ENCODE data around the gene ZBTB42. TPM values are rescaled to one million over a fixed set of nuclear protein-coding genes. Genes with fewer than 3 reads are reported as not detected.
A peak's percentile ranks its signal among the peaks of the same experiment; 100 is the strongest.

The ZBTB42 gene
- total and polyA plus RNA-seq, 2 of the 13 experiments (the other 11 are each of a cell fraction or from before 2014, with no cell fraction given), result 2.8 to 4.2 TPM

GRCh38 chr14:104826189-104826860 is 25.4 kb downstream of the ZBTB42 start (continued):
- no peak for TF ChIP-seq ZBTB26 (CRISPR knock-in tag; IDR thresholded peaks at IDR 0.05; ENCODE audit: borderline replicate concordance)
- TF ChIP-seq MYC (CRISPR knock-in tag; IDR thresholded peaks at IDR 0.05; ENCODE audit: borderline replicate concordance), result 0 out of 2 replicates have a peak, but pooled peaks have one; percentile 17
- no peak for TF ChIP-seq ZMYM4 (CRISPR knock-in tag; IDR thresholded peaks at IDR 0.05)
- no peak for TF ChIP-seq RFX3 (CRISPR knock-in tag; IDR thresholded peaks at IDR 0.05)
- no peak for TF ChIP-seq ZNF441 (CRISPR knock-in tag; IDR thresholded peaks at IDR 0.05; ENCODE audit: borderline replicate concordance)
- no peak for TF ChIP-seq TCF12 (IDR thresholded peaks at IDR 0.05)
- 0 out of 2 replicates have a peak, but pooled peaks have one; percentile 21 for TF ChIP-seq TCF12 (CRISPR knock-in tag; IDR thresholded peaks at IDR 0.05)
- 0 out of 2 replicates have a peak, but pooled peaks have one; percentile 19 for TF ChIP-seq ARNT2 (CRISPR knock-in tag; IDR thresholded peaks at IDR 0.05; ENCODE audit: low read depth)
- TF ChIP-seq ZNF263 (CRISPR knock-in tag; IDR thresholded peaks at IDR 0.05), result peak; percentile 92
- no peak for TF ChIP-seq ZNF598 (CRISPR knock-in tag; IDR thresholded peaks at IDR 0.05; ENCODE audit: borderline replicate concordance)
- TF ChIP-seq JUNB (CRISPR knock-in tag; IDR thresholded peaks at IDR 0.05; ENCODE audit: borderline replicate concordance), result no peak
- no peak for TF ChIP-seq RBM22 (optimal IDR thresholded peaks at IDR 0.05; ENCODE audit: low read length)
- no peak for TF ChIP-seq ZNF616 (CRISPR knock-in tag; IDR thresholded peaks at IDR 0.05; ENCODE audit: low read depth)
- TF ChIP-seq, protein P1, sequence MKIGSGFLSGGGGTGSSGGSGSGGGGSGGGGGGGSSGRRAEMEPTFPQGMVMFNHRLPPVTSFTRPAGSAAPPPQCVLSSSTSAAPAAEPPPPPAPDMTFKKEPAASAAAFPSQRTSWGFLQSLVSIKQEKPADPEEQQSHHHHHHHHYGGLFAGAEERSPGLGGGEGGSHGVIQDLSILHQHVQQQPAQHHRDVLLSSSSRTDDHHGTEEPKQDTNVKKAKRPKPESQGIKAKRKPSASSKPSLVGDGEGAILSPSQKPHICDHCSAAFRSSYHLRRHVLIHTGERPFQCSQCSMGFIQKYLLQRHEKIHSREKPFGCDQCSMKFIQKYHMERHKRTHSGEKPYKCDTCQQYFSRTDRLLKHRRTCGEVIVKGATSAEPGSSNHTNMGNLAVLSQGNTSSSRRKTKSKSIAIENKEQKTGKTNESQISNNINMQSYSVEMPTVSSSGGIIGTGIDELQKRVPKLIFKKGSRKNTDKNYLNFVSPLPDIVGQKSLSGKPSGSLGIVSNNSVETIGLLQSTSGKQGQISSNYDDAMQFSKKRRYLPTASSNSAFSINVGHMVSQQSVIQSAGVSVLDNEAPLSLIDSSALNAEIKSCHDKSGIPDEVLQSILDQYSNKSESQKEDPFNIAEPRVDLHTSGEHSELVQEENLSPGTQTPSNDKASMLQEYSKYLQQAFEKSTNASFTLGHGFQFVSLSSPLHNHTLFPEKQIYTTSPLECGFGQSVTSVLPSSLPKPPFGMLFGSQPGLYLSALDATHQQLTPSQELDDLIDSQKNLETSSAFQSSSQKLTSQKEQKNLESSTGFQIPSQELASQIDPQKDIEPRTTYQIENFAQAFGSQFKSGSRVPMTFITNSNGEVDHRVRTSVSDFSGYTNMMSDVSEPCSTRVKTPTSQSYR (CRISPR knock-in tag; IDR thresholded peaks at IDR 0.05; ENCODE audit: borderline replicate concordance), result no peak
- no peak for TF ChIP-seq ZNF562 (CRISPR knock-in tag; IDR thresholded peaks at IDR 0.05; ENCODE audit: borderline replicate concordance)
- TF ChIP-seq, protein P2, sequence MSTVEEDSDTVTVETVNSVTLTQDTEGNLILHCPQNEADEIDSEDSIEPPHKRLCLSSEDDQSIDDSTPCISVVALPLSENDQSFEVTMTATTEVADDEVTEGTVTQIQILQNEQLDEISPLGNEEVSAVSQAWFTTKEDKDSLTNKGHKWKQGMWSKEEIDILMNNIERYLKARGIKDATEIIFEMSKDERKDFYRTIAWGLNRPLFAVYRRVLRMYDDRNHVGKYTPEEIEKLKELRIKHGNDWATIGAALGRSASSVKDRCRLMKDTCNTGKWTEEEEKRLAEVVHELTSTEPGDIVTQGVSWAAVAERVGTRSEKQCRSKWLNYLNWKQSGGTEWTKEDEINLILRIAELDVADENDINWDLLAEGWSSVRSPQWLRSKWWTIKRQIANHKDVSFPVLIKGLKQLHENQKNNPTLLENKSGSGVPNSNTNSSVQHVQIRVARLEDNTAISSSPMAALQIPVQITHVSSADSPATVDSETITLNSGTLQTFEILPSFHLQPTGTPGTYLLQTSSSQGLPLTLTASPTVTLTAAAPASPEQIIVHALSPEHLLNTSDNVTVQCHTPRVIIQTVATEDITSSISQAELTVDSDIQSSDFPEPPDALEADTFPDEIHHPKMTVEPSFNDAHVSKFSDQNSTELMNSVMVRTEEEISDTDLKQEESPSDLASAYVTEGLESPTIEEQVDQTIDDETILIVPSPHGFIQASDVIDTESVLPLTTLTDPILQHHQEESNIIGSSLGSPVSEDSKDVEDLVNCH (CRISPR knock-in tag; IDR thresholded peaks at IDR 0.05), result no peak
- TF ChIP-seq SMARCE1 (IDR thresholded peaks at IDR 0.05; ENCODE audit: borderline replicate concordance), result no peak
- peak; percentile 46; the same call in 1 of the 2 replicates for TF ChIP-seq AKAP8 (CRISPR knock-in tag; IDR thresholded peaks at IDR 0.05)
- TF ChIP-seq ZNF253 (CRISPR knock-in tag; IDR thresholded peaks at IDR 0.05; ENCODE audit: borderline replicate concordance), result no peak
- no peak for TF ChIP-seq HNRNPK (IDR thresholded peaks at IDR 0.05; ENCODE audit: low read depth, low read length, poor library complexity, severe bottlenecking)
- 0 out of 2 replicates have a peak, but pooled peaks have one; percentile 5 for TF ChIP-seq ATF7-NPFF (CRISPR knock-in tag; IDR thresholded peaks at IDR 0.05; ENCODE audit: low read depth)
- no peak for TF ChIP-seq DR1 (CRISPR knock-in tag; IDR thresholded peaks at IDR 0.05)
- TF ChIP-seq ZNF703 (CRISPR knock-in tag; IDR thresholded peaks at IDR 0.05; ENCODE audit: borderline replicate concordance), result no peak
- peak in 1 of 2 experiments; percentile 72; a peak in 2 of 4 replicates for TF ChIP-seq POLR2A (IDR thresholded peaks at IDR 0.05; ENCODE audit: insufficient read depth in 1 of 2, low read depth in 2 of 2, low read length in 2 of 2)
- TF ChIP-seq ZNF567 (CRISPR knock-in tag; IDR thresholded peaks at IDR 0.05; ENCODE audit: borderline replicate concordance), result no peak

Measured in HepG2 (cell line).